ENCODE measurements around the gene LRP1B. TPM values are rescaled to one million over a fixed set of nuclear protein-coding genes. Genes with fewer than 3 reads are reported as not detected.

The LRP1B gene
- total and polyA plus RNA-seq, 2 of the 8 experiments (the other 6 are each of a cell fraction or from before 2014, with no cell fraction given), result 0.03 TPM; not detected in 1

DNA sequence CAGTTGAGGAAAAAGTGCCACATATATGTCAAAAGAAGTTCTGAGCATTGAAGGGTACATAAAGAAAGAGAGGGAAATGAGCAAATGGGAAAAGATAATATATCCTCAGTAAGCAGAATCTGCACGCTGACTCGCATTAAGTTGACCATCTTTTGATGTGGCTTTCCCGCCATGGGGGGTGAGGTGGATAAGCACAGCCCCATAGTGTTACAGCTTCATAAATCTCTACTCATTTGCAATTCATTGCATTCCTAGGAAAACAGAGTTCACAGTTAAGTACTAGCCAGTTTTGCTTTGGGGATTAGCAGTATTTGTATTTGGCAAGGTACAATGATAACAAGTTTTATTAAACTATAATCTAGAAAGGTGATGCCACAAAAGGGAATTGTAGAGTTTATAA lies 814.2 kb downstream of the LRP1B start:
- H3K9me3 ChIP-seq (ENCODE audit: insufficient read depth in 2 of 2, low read depth in 1 of 2, low read length in 1 of 2), result no peaks in the 10 kb centered on the region
- H3K14ac ChIP-seq (ENCODE audit: insufficient read length), result no peak overlapping the region
- H3K36me3 ChIP-seq (ENCODE audit: control insufficient read depth in 2 of 4, insufficient read depth in 4 of 4, low read length in 3 of 4), result no peaks in the 10 kb centered on the region
- TF ChIP-seq, protein P1, sequence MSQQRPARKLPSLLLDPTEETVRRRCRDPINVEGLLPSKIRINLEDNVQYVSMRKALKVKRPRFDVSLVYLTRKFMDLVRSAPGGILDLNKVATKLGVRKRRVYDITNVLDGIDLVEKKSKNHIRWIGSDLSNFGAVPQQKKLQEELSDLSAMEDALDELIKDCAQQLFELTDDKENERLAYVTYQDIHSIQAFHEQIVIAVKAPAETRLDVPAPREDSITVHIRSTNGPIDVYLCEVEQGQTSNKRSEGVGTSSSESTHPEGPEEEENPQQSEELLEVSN (IDR thresholded peaks at IDR 0.05), result no peak
- no peak overlapping the region for H4K8ac ChIP-seq (ENCODE audit: extremely low read depth, insufficient read depth, low read length)
- no peak overlapping the region for H3K23ac ChIP-seq (ENCODE audit: insufficient read length)
- H3K18ac ChIP-seq (ENCODE audit: extremely low read depth, low read length), result no peak overlapping the region
- H4K91ac ChIP-seq (replicated peaks; ENCODE audit: insufficient read length, low read length), result no peak overlapping the region
- H2AFZ ChIP-seq (ENCODE audit: low read length), result no peak overlapping the region
- H2BK20ac ChIP-seq (ENCODE audit: low read length), result no peak overlapping the region
- H2BK120ac ChIP-seq (replicated peaks; ENCODE audit: low read depth, low read length), result no peak overlapping the region
- H3K9ac ChIP-seq (replicated peaks in 1 of 4; ENCODE audit: extremely low read depth in 1 of 4, low read depth in 3 of 4, low read length in 3 of 4), result no peak overlapping the region
- no peak overlapping the region for H3K56ac ChIP-seq (replicated peaks; ENCODE audit: insufficient read length, low read depth, low read length)
- no peak for FAIRE-seq
- DNase-seq (ENCODE audit: low read depth in 1 of 2, low spot score in 2 of 2), result no peak
- ChIA-PET POLR2A (ENCODE audit: partially characterized antibody) (no interaction called here), CTCF (ENCODE audit: partially characterized antibody) (no interaction called here)
- no peaks in the 10 kb centered on the region for H3K79me1 ChIP-seq (ENCODE audit: low read depth, low read length)
- no peaks in the 10 kb centered on the region for H3K27me3 ChIP-seq (replicated peaks in 1 of 4; ENCODE audit: control insufficient read depth in 3 of 4, extremely low read depth in 1 of 4, insufficient read depth in 3 of 4, low read length in 3 of 4)
- no peak overlapping the region for H3K4ac ChIP-seq (replicated peaks; ENCODE audit: insufficient read length, low read depth, low read length)
- no peak overlapping the region for H3K4me3 ChIP-seq (ENCODE audit: extremely low read depth in 1 of 4, insufficient read depth in 2 of 4, low read depth in 3 of 4, low read length in 4 of 4)
- no peak overlapping the region for H2AK5ac ChIP-seq (ENCODE audit: low read depth, low read length)
- H2BK15ac ChIP-seq (ENCODE audit: low read length), result no peak overlapping the region
- no peaks in the 10 kb centered on the region for H3K23me2 ChIP-seq (ENCODE audit: low read depth, low read length)
- no peaks in the 10 kb centered on the region for H3K79me2 ChIP-seq (ENCODE audit: control insufficient read depth in 1 of 2, insufficient read depth in 2 of 2, low read length in 2 of 2)
- no peaks in the 10 kb centered on the region for H4K20me1 ChIP-seq (replicated peaks in 1 of 2; ENCODE audit: control insufficient read depth in 1 of 2, insufficient read depth in 2 of 2, low read length in 2 of 2)
- no peak overlapping the region for H2BK5ac ChIP-seq (ENCODE audit: low read depth, low read length)
- H4K5ac ChIP-seq (ENCODE audit: insufficient read length, low read depth, low read length), result no peak overlapping the region
- no peak overlapping the region for H3K4me2 ChIP-seq (ENCODE audit: insufficient read depth in 1 of 2, low read depth in 2 of 2, low read length in 2 of 2)
- WGBS, 2 experiments (ENCODE audit: extremely low coverage in 1 of 2, insufficient coverage in 1 of 2, insufficient read length in 1 of 2, insufficient replicate concordance in 2 of 2, low coverage in 1 of 2, low lambda C conversion rate in 2 of 2, missing lambda C conversion rate in 1 of 2), result 89% methylated on average over 3 of the region's 3 CpGs; no CpG with 5 or more reads in 1 of the 2 experiments
- H3K27ac ChIP-seq (ENCODE audit: low read depth, low read length), result no peak overlapping the region
- H2BK12ac ChIP-seq (ENCODE audit: low read depth, low read length), result no peak overlapping the region
- H3K4me1 ChIP-seq (replicated peaks in 1 of 4; ENCODE audit: control insufficient read depth in 3 of 4, insufficient read depth in 4 of 4, low read length in 3 of 4), result no peaks in the 10 kb centered on the region

Measured in H1 (cell line).